HepG2 (cell line): ENCODE results near the gene GRID1. TPM values are rescaled to one million over a fixed set of nuclear protein-coding genes. Genes with fewer than 3 reads are reported as not detected.

ENCODE experiments used
- ATAC-seq: fragments of 200-7000 bp; cut with Tn5 transposase; 3 replicates; pipeline ENCODE4 v1.9.1; 2020; ENCODE audit warnings: mild to moderate bottlenecking, moderate library complexity
- BruUV-seq: library from RNA; stranded (reverse); fragments of 400-500 nt; replicated peaks from 2 replicates; lab custom pipeline; 2021; lab: Mats Ljungman, UMichigan
- CTCF ChIA-PET: fragments of 300-600 bp; formaldehyde crosslinking; extraction: SDS; loops from one replicate; lab custom pipeline; 2021; ENCODE audit warnings: low total read pairs, inconsistent platforms, low intra/inter-chr PET ratio; lab: Yijun Ruan, JAX
- POLR2A ChIA-PET: fragments of 350-600 bp; sonication (Branson Sonifier 250); formaldehyde crosslinking; loops from one replicate; lab custom pipeline; 2020; ENCODE audit warnings: antibody characterized with exemption, inconsistent platforms; lab: Yijun Ruan, JAX
- DNase-seq: peaks from one replicate; pipeline ENCODE4 v3.0.0-alpha.2; 2015; ENCODE audit warnings: low spot score
- FAIRE-seq: peaks from 3 replicates; lab custom pipeline; 2011; peaks lifted over from hg19 to GRCh38; lab: Jason Lieb, UNC
- H2AFZ ChIP-seq: one replicate; pipeline ENCODE4 v1.6.1; 2011; ENCODE audit warnings: low read length, inconsistent platforms
- H3K27ac ChIP-seq: fragments of 300-600 bp; 3 replicates; pipeline ENCODE4 v1.8.0; 2011; ENCODE audit warnings: mixed run types, mild to moderate bottlenecking, mixed read lengths, low read length, inconsistent platforms; ENCODE audit not compliant: insufficient read depth; ENCODE audit errors: extremely low read length
- H3K27me3 ChIP-seq, 2 experiments: fragments of 200-600 bp in 1 of 2; 2 replicates in 1 of 2; 3 replicates in 1 of 2; pipeline versions ENCODE4 v1.6.0 to v1.8.0; 2011; ENCODE audit warnings: low read length in 2 of 2, mild to moderate bottlenecking in 2 of 2, moderate library complexity in 2 of 2, inconsistent platforms in 1 of 2; ENCODE audit not compliant: insufficient read depth in 2 of 2, control insufficient read depth in 1 of 2
- H3K36me3 ChIP-seq, 2 experiments: fragments of 200-600 bp in 1 of 2; replicated peaks in 1 of 2; 2 replicates in 1 of 2; 3 replicates in 1 of 2; pipeline versions ENCODE4 v1.5.1 to v1.8.0; 2011; ENCODE audit warnings: low read length in 2 of 2, inconsistent platforms in 1 of 2; ENCODE audit not compliant: insufficient read depth in 2 of 2, control insufficient read depth in 1 of 2
- H3K4me1 ChIP-seq: 2 replicates; pipeline ENCODE4 v1.5.1; 2012; ENCODE audit warnings: low read length, inconsistent platforms; ENCODE audit not compliant: insufficient read depth
- H3K4me2 ChIP-seq: 2 replicates; pipeline ENCODE4 v1.6.0; 2011; ENCODE audit warnings: low read depth, low read length, inconsistent platforms
- H3K4me3 ChIP-seq, 3 experiments: fragments of 200-600 bp in 1 of 3; sonication (generic), shearing (Covaris generic) in 1 of 3; replicated peaks in 1 of 3; 2 replicates each; pipeline ENCODE4 v1.5.1; 2011 to 2016; ENCODE audit warnings: low read length in 3 of 3, inconsistent platforms in 2 of 3, low read depth in 2 of 3, mild to moderate bottlenecking in 2 of 3, control low read depth in 1 of 3, mixed read lengths in 1 of 3; ENCODE audit not compliant: insufficient read depth in 1 of 3
- H3K79me2 ChIP-seq: one replicate; pipeline ENCODE4 v1.6.1; 2011; ENCODE audit warnings: low read length, inconsistent platforms; ENCODE audit not compliant: insufficient read depth
- H3K9ac ChIP-seq: 2 replicates; pipeline ENCODE4 v1.6.0; 2011; ENCODE audit warnings: mild to moderate bottlenecking, low read depth, low read length, inconsistent platforms; ENCODE audit not compliant: insufficient read depth
- H3K9me3 ChIP-seq: 2 replicates; pipeline ENCODE4 v1.5.1; 2012; ENCODE audit warnings: mild to moderate bottlenecking, low read length
- H4K20me1 ChIP-seq: 2 replicates; pipeline ENCODE4 v1.6.0; 2011; ENCODE audit warnings: inconsistent platforms, mild to moderate bottlenecking, low read length, moderate library complexity; ENCODE audit not compliant: insufficient read depth
- ETS1 ChIP-seq: sonication (generic); formaldehyde crosslinking; IDR thresholded peaks from 2 replicates; pipeline ENCODE4 v1.4.0; 2020; ENCODE audit warnings: missing genetic modification reagents
- EZH2 ChIP-seq: conservative IDR thresholded peaks from 2 replicates; pipeline ENCODE4 v1.6.1; 2012; ENCODE audit warnings: mild to moderate bottlenecking, low read depth, low read length, moderate library complexity
- GABPB1 ChIP-seq: IDR thresholded peaks from 2 replicates; pipeline ENCODE4 v1.6.1; 2016; ENCODE audit warnings: mild to moderate bottlenecking, missing genetic modification reagents, moderate library complexity, missing compliant biosample characterization
- GPN1 ChIP-seq: sonication (generic); formaldehyde crosslinking; IDR thresholded peaks from 2 replicates; pipeline ENCODE4 v1.5.1; 2020; ENCODE audit warnings: missing genetic modification reagents, borderline replicate concordance
- MAFF ChIP-seq: IDR thresholded peaks from 2 replicates; pipeline ENCODE4 v1.6.1; 2011; ENCODE audit warnings: low read depth, low read length, improper control_type of control experiment
- MAFK ChIP-seq, 2 experiments: IDR thresholded peaks in 1 of 2; conservative IDR thresholded peaks in 1 of 2; 2 replicates each; pipeline ENCODE4 v1.6.1; 2011; ENCODE audit warnings: improper control_type of control experiment in 2 of 2, low read length in 2 of 2
- MIER3 ChIP-seq: IDR thresholded peaks from 2 replicates; pipeline ENCODE4 v1.6.1; 2016; ENCODE audit warnings: missing compliant biosample characterization, borderline replicate concordance
- PAX8 ChIP-seq: sonication (generic); formaldehyde crosslinking; IDR thresholded peaks from 2 replicates; pipeline ENCODE4 v1.8.0; 2022; ENCODE audit warnings: mild to moderate bottlenecking, missing genetic modification reagents, borderline replicate concordance
- POGK ChIP-seq: sonication (generic); formaldehyde crosslinking; conservative IDR thresholded peaks from 2 replicates; pipeline ENCODE4 v1.8.0; 2022; ENCODE audit warnings: mild to moderate bottlenecking, moderate library complexity, missing genetic modification reagents
- RFX5 ChIP-seq: IDR thresholded peaks from 2 replicates; pipeline ENCODE4 v1.6.1; 2011; ENCODE audit warnings: low read depth, low read length, improper control_type of control experiment
- SMC3 ChIP-seq: IDR thresholded peaks from 2 replicates; pipeline ENCODE4 v1.6.1; 2011; ENCODE audit warnings: low read length, improper control_type of control experiment
- ZBTB38 ChIP-seq: sonication (generic); formaldehyde crosslinking; IDR thresholded peaks from 2 replicates; pipeline ENCODE4 v1.5.1; 2020; ENCODE audit warnings: mild to moderate bottlenecking, missing genetic modification reagents
- ZNF737 ChIP-seq: sonication (generic); formaldehyde crosslinking; IDR thresholded peaks from 2 replicates; pipeline ENCODE4 v1.5.0; 2020; ENCODE audit warnings: missing genetic modification reagents, mild to moderate bottlenecking, borderline replicate concordance
- ZNF775 ChIP-seq: sonication (generic); formaldehyde crosslinking; IDR thresholded peaks from 2 replicates; pipeline ENCODE4 v1.4.0; 2020; ENCODE audit warnings: missing genetic modification reagents, mild to moderate bottlenecking, moderate library complexity, borderline replicate concordance
- ZNF776 ChIP-seq: sonication (generic); formaldehyde crosslinking; IDR thresholded peaks from 2 replicates; pipeline ENCODE4 v1.4.0; 2020; ENCODE audit warnings: mild to moderate bottlenecking, missing genetic modification reagents
- ZSCAN20 ChIP-seq: sonication (generic); formaldehyde crosslinking; IDR thresholded peaks from 2 replicates; pipeline ENCODE4 v1.4.0; 2020; ENCODE audit warnings: missing genetic modification reagents, mild to moderate bottlenecking, borderline replicate concordance
- WGBS: methylation state at CpG from one replicate; pipeline ENCODE4 v1.1.6; 2017; ENCODE audit warnings: low lambda C conversion rate; 5-methylcytosine and 5-hydroxymethylcytosine counted together
- in situ Hi-C: cut with HindIII; loops from 2 replicates; pipeline ENCODE4 v1.10.0; 2017; ENCODE audit warnings: low pct_unique_long_range_greater_than_20kb; ENCODE audit not compliant: extremely low pct_ligation_motif_present
- intact Hi-C: fragments of 100-400 bp; cut with micrococcal nuclease; formaldehyde crosslinking; loops from one replicate; pipeline ENCODE4 v1.10.0; 2022; ENCODE audit not compliant: unreplicated experiment
- polyA plus RNA-seq, 8 experiments: library from polyadenylated mRNA; depleted of rRNA in 3 of 8; stranded (reverse) in 7 of 8; unstranded in 1 of 8; fragments of >200 nt; fragmentation: Illumina TruSeq in 4 of 8; extraction: Trizol in 4 of 8; gene quantifications; 2 replicates each; pipeline versions ENCODE4 v1.2.1 to v1.2.3, GENCODE V29; 2011 to 2016; ENCODE audit warnings: low read depth in 4 of 8, missing spikeins in 1 of 8, mixed read lengths in 1 of 8; ENCODE audit not compliant: insufficient read depth in 1 of 8
- total RNA-seq, 5 experiments: library from RNA; depleted of rRNA; stranded (reverse); fragments of >200 nt; fragmentation: Illumina TruSeq; extraction: Trizol; gene quantifications; 2 replicates each; pipeline ENCODE4 v1.2.3, GENCODE V29; 2016; ENCODE audit warnings: low read depth in 1 of 5

Gene GRID1
- total and polyA plus RNA-seq, 2 of the 13 experiments (the other 11 are each of a cell fraction or from before 2014, with no cell fraction given): 0.05 TPM; not detected in 1

- CTCF ChIA-PET: no interaction called here
- Histone ChIP-seq H3K9ac (no peak overlapping the region), H3K4me3 (no peak overlapping the region), H3K4me2 (no peak overlapping the region), H3K79me2 (no peaks in the 10 kb centered on the region), H3K27ac (no peak overlapping the region), H2AFZ (no peak overlapping the region), H4K20me1 (no peaks in the 10 kb centered on the region), H3K4me1 (no peaks in the 10 kb centered on the region), H3K27me3 (peaks cover 0 to 7% of the 10 kb centered on the region in 2 experiments; a peak in 1 of 5 replicates), H3K9me3 (no peaks in the 10 kb centered on the region), H3K36me3 (no peaks in the 10 kb centered on the region)
- no peak for FAIRE-seq
- BruUV-seq: no TSS peak
- ATAC-seq: no peak
- POLR2A ChIA-PET: no interaction called here
- no peak for DNase-seq
- TF ChIP-seq GPN1 (no peak), MAFK (conservative IDR thresholded peaks at IDR 0.05 in 1 of 2, IDR thresholded peaks at IDR 0.05 in 1 of 2; ENCODE audit: low read length in 2 of 2) (peak; percentile 89 to 95), ZSCAN20 (CRISPR knock-in tag) (no peak), PAX8 (CRISPR knock-in tag) (no peak), ZNF776 (CRISPR knock-in tag) (no peak), ZNF775 (CRISPR knock-in tag) (no peak), GABPB1 (CRISPR knock-in tag) (no peak), SMC3 (no peak), ZNF737 (CRISPR knock-in tag) (no peak), ZBTB38 (no peak), MIER3 (CRISPR knock-in tag) (no peak), MAFF (peak; percentile 90), ETS1 (CRISPR knock-in tag) (no peak), EZH2 (no peak), RFX5 (no peak), POGK (no peak)
- intact Hi-C loops: no loop called here
- 0% methylated on average over 1 of the region's 1 CpG for WGBS
- in situ Hi-C loops: no loop called here
Observed at GRCh38 chr10:86311906-86312305, 54.7 kb downstream of the GRID1 start.
